Islet of Langerhans (tissue), 1 donor: Measurements from ENCODE around the gene UIMC1.
"Not testable (repeated sequence)": the region's sequence is repeated elsewhere in the genome, so short reads cannot be mapped to it uniquely, and the experiment has no call there.

Experiments
- FAIRE-seq: peaks from one replicate; lab custom pipeline; 2011; peaks lifted over from hg19 to GRCh38; lab: Jason Lieb, UNC

The UIMC1 gene

GRCh38 chr5:177005619-177006264 lies 837 bp downstream of the UIMC1 start:
- FAIRE-seq = no peak

- no peak for FAIRE-seq
Measured at GRCh38 chr5:177004961-177005360, 1.6 kb downstream of the UIMC1 start.

- no peak for FAIRE-seq
Measured at GRCh38 chr5:177003649-177004048, 2.9 kb downstream of the UIMC1 start.

GRCh38 chr5:176999526-176999925 lies 7.1 kb downstream of the UIMC1 start:
- not testable (repeated sequence) for FAIRE-seq

- FAIRE-seq = no peak
Measured at GRCh38 chr5:176998828-176999227, 7.8 kb downstream of the UIMC1 start.

- FAIRE-seq = no peak
Measured at GRCh38 chr5:176996780-176997179, 9.8 kb downstream of the UIMC1 start.

- FAIRE-seq = no peak
Measured at GRCh38 chr5:176995896-176996767, 10.4 kb downstream of the UIMC1 start.

GRCh38 chr5:176995122-176995490 lies 11.5 kb downstream of the UIMC1 start:
- no peak for FAIRE-seq

- no peak for FAIRE-seq
Measured at GRCh38 chr5:176994460-176995121, 12.0 kb downstream of the UIMC1 start.

- not testable (repeated sequence) for FAIRE-seq
Measured at GRCh38 chr5:176993081-176993480, 13.5 kb downstream of the UIMC1 start.

GRCh38 chr5:176987583-176987982 lies 19.0 kb downstream of the UIMC1 start:
- FAIRE-seq = no peak

- FAIRE-seq = no peak
Measured at GRCh38 chr5:176986280-176986679, 20.3 kb downstream of the UIMC1 start.

- FAIRE-seq = no peak
Measured at GRCh38 chr5:176985516-176985915, 21.1 kb downstream of the UIMC1 start.

- FAIRE-seq = not testable (repeated sequence)
Measured at GRCh38 chr5:176984176-176984575, 22.4 kb downstream of the UIMC1 start.

- FAIRE-seq = not testable (repeated sequence)
Measured at GRCh38 chr5:176983593-176983992, 23.0 kb downstream of the UIMC1 start.

- FAIRE-seq = not testable (repeated sequence)
Measured at GRCh38 chr5:176983112-176983511, 23.5 kb downstream of the UIMC1 start.

- FAIRE-seq = no peak
Measured at GRCh38 chr5:176980818-176981217, 25.8 kb downstream of the UIMC1 start.

- FAIRE-seq = no peak
Measured at GRCh38 chr5:176979669-176980068, 26.9 kb downstream of the UIMC1 start.

- no peak for FAIRE-seq
Measured at GRCh38 chr5:176965633-176966032, 40.9 kb downstream of the UIMC1 start.

- peak; percentile 98 for FAIRE-seq
Measured at GRCh38 chr5:176959051-176959450, 47.5 kb downstream of the UIMC1 start.

- no peak for FAIRE-seq
Measured at GRCh38 chr5:176956756-176957155, 49.8 kb downstream of the UIMC1 start.

GRCh38 chr5:176955895-176956294 lies 50.7 kb downstream of the UIMC1 start:
- no peak for FAIRE-seq

GRCh38 chr5:176954050-176954449 lies 52.5 kb downstream of the UIMC1 start:
- FAIRE-seq = no peak
